ENCODE results near the gene NUTM1. TPM values are rescaled to one million over a fixed set of nuclear protein-coding genes. Genes with fewer than 3 reads are reported as not detected.
A peak's percentile ranks its signal among the peaks of the same experiment; 100 is the strongest.

Gene NUTM1
- total RNA-seq, 4 donors from 2014 or later = not detected

- Histone ChIP-seq H3K4me1 (peaks cover 0 to 11% (median 2%) of the 10 kb centered on the region in 4 donors), H3K4me3 (no peak overlapping the region), H3K36me3 (peaks cover 0 to 56% (median 0%) of the 10 kb centered on the region in 3 donors), H3K27me3 (no peaks in the 10 kb centered on the region), H3K27ac (no peak overlapping the region), H3K9me3 (no peaks in the 10 kb centered on the region)
- DNase-seq = no peak
- no peak for TF ChIP-seq CTCF (IDR thresholded peaks at IDR 0.05)
- no peak for TF ChIP-seq POLR2A (IDR thresholded peaks at IDR 0.05)
Measured at GRCh38 chr15:34355241-34355640, 12.1 kb downstream of the NUTM1 start.

GRCh38 chr15:34357653-34358052 lies 14.5 kb downstream of the NUTM1 start:
- no peak for DNase-seq
- Histone ChIP-seq H3K9me3 (no peaks in the 10 kb centered on the region), H3K4me3 (no peak overlapping the region), H3K36me3 (peaks cover 0 to 77% (median 0%) of the 10 kb centered on the region in 3 donors), H3K27me3 (no peaks in the 10 kb centered on the region), H3K27ac (no peak overlapping the region), H3K4me1 (peaks cover 0 to 23% (median 2%) of the 10 kb centered on the region in 4 donors)
- no peak for TF ChIP-seq CTCF (IDR thresholded peaks at IDR 0.05)
- no peak for TF ChIP-seq POLR2A (IDR thresholded peaks at IDR 0.05)

GRCh38 chr15:34358367-34358766 lies 15.3 kb downstream of the NUTM1 start:
- H3K27me3 ChIP-seq = no peaks in the 10 kb centered on the region
- DNase-seq = no peak
- TF ChIP-seq POLR2A (IDR thresholded peaks at IDR 0.05) = no peak
- peak in 2 of 6 experiments; percentile 22 to 30 for TF ChIP-seq CTCF (IDR thresholded peaks at IDR 0.05)
- peaks cover 0 to 83% (median 0%) of the 10 kb centered on the region in 3 donors for H3K36me3 ChIP-seq
- H3K4me1 ChIP-seq = peaks cover 0 to 30% (median 2%) of the 10 kb centered on the region in 4 donors
- H3K27ac ChIP-seq = no peak overlapping the region
- no peaks in the 10 kb centered on the region for H3K9me3 ChIP-seq
- H3K4me3 ChIP-seq = no peak overlapping the region

GRCh38 chr15:34358948-34359347 lies 15.8 kb downstream of the NUTM1 start:
- Histone ChIP-seq H3K27ac (peak overlapping the region in 2 of 4 donors; percentile 65 to 80), H3K36me3 (peaks cover 0 to 85% (median 0%) of the 10 kb centered on the region in 3 donors), H3K27me3 (no peaks in the 10 kb centered on the region), H3K4me1 (peaks cover 0 to 34% (median 2%) of the 10 kb centered on the region in 4 donors), H3K4me3 (no peak overlapping the region), H3K9me3 (no peaks in the 10 kb centered on the region)
- TF ChIP-seq POLR2A (IDR thresholded peaks at IDR 0.05) (no peak), CTCF (IDR thresholded peaks at IDR 0.05) (no peak)
- no peak for DNase-seq

- DNase-seq = peak in 2 of 3 donors; percentile 77 to 82
- Histone ChIP-seq H3K27ac (peak overlapping the region in 2 of 4 donors; percentile 65 to 80), H3K36me3 (peaks cover 0 to 85% (median 0%) of the 10 kb centered on the region in 3 donors), H3K27me3 (no peaks in the 10 kb centered on the region), H3K9me3 (no peaks in the 10 kb centered on the region), H3K4me3 (no peak overlapping the region), H3K4me1 (peaks cover 0 to 39% (median 2%) of the 10 kb centered on the region in 4 donors)
- TF ChIP-seq CTCF (IDR thresholded peaks at IDR 0.05) = no peak
- TF ChIP-seq POLR2A (IDR thresholded peaks at IDR 0.05) = peak in 1 of 2 donors; percentile 42
Measured at GRCh38 chr15:34359416-34359815, 16.3 kb downstream of the NUTM1 start.
